Natural killer cell (primary cell): ENCODE results near the gene NR6A1. TPM values are rescaled to one million over a fixed set of nuclear protein-coding genes. Genes with fewer than 3 reads are reported as not detected.

Experiments
- ATAC-seq, 3 donors: fragments of 150-1000 bp in 2 of 3; fragments of 200-7000 bp in 1 of 3; cut with Tn5 transposase; 1 replicate in 1 of 3; 2 replicates in 2 of 3; pipeline ENCODE4 v1.10.0; 2021; ENCODE audit warnings: mild to moderate bottlenecking in 2 of 3, moderate library complexity in 2 of 3
- DNase-seq, 2 donors: peaks; one replicate each; pipeline versions ENCODE4 v3.0.0 to v3.0.0-alpha.2; 2013 to 2021; ENCODE audit warnings: mixed read lengths in 1 of 2
- H3K27ac ChIP-seq: one replicate; pipeline ENCODE4 v1.5.1; 2013; ENCODE audit warnings: mild to moderate bottlenecking, low read length
- H3K27me3 ChIP-seq: one replicate; pipeline ENCODE4 v1.6.1; 2013; ENCODE audit warnings: low read length; ENCODE audit not compliant: control insufficient read depth, insufficient read depth
- H3K36me3 ChIP-seq: one replicate; pipeline ENCODE4 v1.6.1; 2013; ENCODE audit warnings: low read length; ENCODE audit not compliant: control insufficient read depth, insufficient read depth
- H3K4me1 ChIP-seq: one replicate; pipeline ENCODE4 v1.6.1; 2013; ENCODE audit warnings: low read length; ENCODE audit not compliant: control insufficient read depth, insufficient read depth
- H3K4me3 ChIP-seq: one replicate; pipeline ENCODE4 v1.5.1; 2013; ENCODE audit warnings: low read length
- H3K9me3 ChIP-seq: one replicate; pipeline ENCODE4 v1.6.1; 2013; ENCODE audit warnings: low read length; ENCODE audit not compliant: control insufficient read depth, insufficient read depth
- H3K27ac Mint-ChIP-seq, 2 donors: one replicate each; pipeline ENCODE4 v1.8.0; 2022; ENCODE audit warnings: mild to moderate bottlenecking in 2 of 2, mixed read lengths in 2 of 2, moderate library complexity in 1 of 2
- H3K27me3 Mint-ChIP-seq, 2 donors: one replicate each; pipeline ENCODE4 v1.8.0; 2022; ENCODE audit warnings: low read depth in 2 of 2, mixed read lengths in 2 of 2
- H3K36me3 Mint-ChIP-seq: one replicate; pipeline ENCODE4 v1.8.0; 2022; ENCODE audit warnings: mixed read lengths
- H3K4me1 Mint-ChIP-seq, 2 donors: one replicate each; pipeline ENCODE4 v1.8.0; 2022; ENCODE audit warnings: mixed read lengths in 2 of 2
- H3K4me3 Mint-ChIP-seq: one replicate; pipeline ENCODE4 v1.8.0; 2022; ENCODE audit warnings: mild to moderate bottlenecking, moderate library complexity, mixed read lengths
- H3K9me3 Mint-ChIP-seq, 2 donors: one replicate each; pipeline ENCODE4 v1.8.0; 2022; ENCODE audit warnings: mixed read lengths in 2 of 2
- WGBS: methylation state at CpG from one replicate; pipeline ENCODE4 v1.1.7; 2013; ENCODE audit warnings: missing lambda C conversion rate; ENCODE audit not compliant: insufficient coverage; 5-methylcytosine and 5-hydroxymethylcytosine counted together
- intact Hi-C: fragments of 100-400 bp; cut with micrococcal nuclease; formaldehyde crosslinking; loops from one replicate; pipeline ENCODE4 v1.14.2; 2022
- total RNA-seq, 4 donors: library from RNA; stranded (reverse); fragments of 120-200 nt in 1 of 4; gene quantifications; one replicate each; pipeline versions ENCODE4 v1.2.3 to v1.2.4, GENCODE V29; 2013 to 2022
- TF ChIP-seq, protein P1 (sequence below): fragments of 200-600 bp; IDR thresholded peaks from one replicate; pipeline ENCODE4 v1.8.0; 2022; ENCODE audit warnings: antibody characterized with exemption

NR6A1 gene
- total RNA-seq, 3 donors from 2014 or later (not counting 1 experiment from before 2014, with no cell fraction given): 0.07 to 0.75 (median 0.49) TPM

- H3K4me3 ChIP-seq: peak overlapping the region; percentile 51
- H3K27ac ChIP-seq: peak overlapping the region; percentile 77
- Mint-ChIP-seq H3K9me3 (no peaks in the 10 kb centered on the region), H3K4me3 (peak overlapping the region; percentile 99), H3K27ac (peak overlapping the region; percentile 97 to 98), H3K4me1 (peaks cover 77 to 91% of the 10 kb centered on the region in 2 donors), H3K27me3 (no peaks in the 10 kb centered on the region), H3K36me3 (no peaks in the 10 kb centered on the region)
- H3K27me3 ChIP-seq: no peaks in the 10 kb centered on the region
- 8% methylated on average over 9 of the region's 14 CpGs for WGBS
- H3K36me3 ChIP-seq: no peaks in the 10 kb centered on the region
- peaks cover 11% of the 10 kb centered on the region for H3K4me1 ChIP-seq
- no peaks in the 10 kb centered on the region for H3K9me3 ChIP-seq
- TF ChIP-seq, protein P1, sequence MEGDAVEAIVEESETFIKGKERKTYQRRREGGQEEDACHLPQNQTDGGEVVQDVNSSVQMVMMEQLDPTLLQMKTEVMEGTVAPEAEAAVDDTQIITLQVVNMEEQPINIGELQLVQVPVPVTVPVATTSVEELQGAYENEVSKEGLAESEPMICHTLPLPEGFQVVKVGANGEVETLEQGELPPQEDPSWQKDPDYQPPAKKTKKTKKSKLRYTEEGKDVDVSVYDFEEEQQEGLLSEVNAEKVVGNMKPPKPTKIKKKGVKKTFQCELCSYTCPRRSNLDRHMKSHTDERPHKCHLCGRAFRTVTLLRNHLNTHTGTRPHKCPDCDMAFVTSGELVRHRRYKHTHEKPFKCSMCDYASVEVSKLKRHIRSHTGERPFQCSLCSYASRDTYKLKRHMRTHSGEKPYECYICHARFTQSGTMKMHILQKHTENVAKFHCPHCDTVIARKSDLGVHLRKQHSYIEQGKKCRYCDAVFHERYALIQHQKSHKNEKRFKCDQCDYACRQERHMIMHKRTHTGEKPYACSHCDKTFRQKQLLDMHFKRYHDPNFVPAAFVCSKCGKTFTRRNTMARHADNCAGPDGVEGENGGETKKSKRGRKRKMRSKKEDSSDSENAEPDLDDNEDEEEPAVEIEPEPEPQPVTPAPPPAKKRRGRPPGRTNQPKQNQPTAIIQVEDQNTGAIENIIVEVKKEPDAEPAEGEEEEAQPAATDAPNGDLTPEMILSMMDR: no peak
- ATAC-seq (peak; percentile 87 to 93 (median 92)), DNase-seq (peak; percentile 57 to 68)
- intact Hi-C loops: loop anchor here (1.0 kb wide), 2 partner anchors 36 to 54 kb away; no protein-coding TSS in a partner anchor
These were observed 112.7 kb downstream of the NR6A1 start for GRCh38 chr9:124658165-124659017.

- H3K9me3 ChIP-seq: no peaks in the 10 kb centered on the region
- Mint-ChIP-seq H3K27ac (peak overlapping the region; percentile 97 to 98), H3K9me3 (no peaks in the 10 kb centered on the region), H3K4me3 (peak overlapping the region; percentile 99), H3K36me3 (no peaks in the 10 kb centered on the region), H3K4me1 (peaks cover 77 to 91% of the 10 kb centered on the region in 2 donors), H3K27me3 (no peaks in the 10 kb centered on the region)
- H3K27me3 ChIP-seq: no peaks in the 10 kb centered on the region
- TF ChIP-seq, protein P1: no peak
- ATAC-seq: no peak
- 42% methylated on average over 1 of the region's 1 CpG for WGBS
- no peak for DNase-seq
- H3K4me3 ChIP-seq: no peak overlapping the region
- intact Hi-C loops: loop anchor here (2.0 kb wide), 1 partner anchor 17 kb away; no protein-coding TSS in a partner anchor
- H3K4me1 ChIP-seq: peaks cover 17% of the 10 kb centered on the region
- H3K36me3 ChIP-seq: no peaks in the 10 kb centered on the region
- peak overlapping the region; percentile 77 for H3K27ac ChIP-seq
These were observed 113.6 kb downstream of the NR6A1 start for GRCh38 chr9:124657516-124657915.

GRCh38 chr9:124654431-124654830 lies 116.7 kb downstream of the NR6A1 start:
- no peak overlapping the region for H3K4me3 ChIP-seq
- Mint-ChIP-seq H3K27me3 (no peaks in the 10 kb centered on the region), H3K4me3 (no peak overlapping the region), H3K4me1 (peaks cover 66 to 76% of the 10 kb centered on the region in 2 donors), H3K36me3 (no peaks in the 10 kb centered on the region), H3K9me3 (no peaks in the 10 kb centered on the region), H3K27ac (no peak overlapping the region)
- peaks cover 14% of the 10 kb centered on the region for H3K4me1 ChIP-seq
- intact Hi-C loops: no loop called here
- DNase-seq: no peak
- H3K27me3 ChIP-seq: no peaks in the 10 kb centered on the region
- no peak for ATAC-seq
- TF ChIP-seq, protein P1: no peak
- 90% methylated on average over 1 of the region's 1 CpG for WGBS
- H3K36me3 ChIP-seq: no peaks in the 10 kb centered on the region
- H3K27ac ChIP-seq: no peak overlapping the region
- H3K9me3 ChIP-seq: no peaks in the 10 kb centered on the region
